Stimulated activated CD8-positive, alpha-beta memory T cell treated with anti-CD3 and anti-CD28 coated beads, Interleukin-12 subunit alpha, Interleukin-12 subunit beta, amount 100 ng/mL, for 24 hours (primary cell): Measurements from ENCODE around the gene ERC1.
"Not testable (repeated sequence)": the region's sequence is repeated elsewhere in the genome, so short reads cannot be mapped to it uniquely, and the experiment has no call there.

Experiments used
- DNase-seq: peaks from one replicate; pipeline ENCODE4 v3.0.0-alpha.2; 2020; ENCODE audit errors: extremely low read depth

Gene ERC1

GRCh38 chr12:981961-982360, 9.1 kb upstream of the ERC1 start:
- no peak for DNase-seq

- no peak for DNase-seq
These were observed 2.4 kb upstream of the ERC1 start for GRCh38 chr12:988646-989045.

GRCh38 chr12:989051-989450, 2.0 kb upstream of the ERC1 start:
- no peak for DNase-seq

- DNase-seq = peak; percentile 7
These were observed 1.0 kb upstream of the ERC1 start for GRCh38 chr12:989751-990660.

- no peak for DNase-seq
These were observed 619 bp downstream of the ERC1 start for GRCh38 chr12:991350-992333.

GRCh38 chr12:992647-993046, 1.6 kb downstream of the ERC1 start:
- DNase-seq = no peak

GRCh38 chr12:996881-997280, 5.9 kb downstream of the ERC1 start:
- DNase-seq = no peak

GRCh38 chr12:997505-997904, 6.5 kb downstream of the ERC1 start:
- DNase-seq = no peak

GRCh38 chr12:998020-998874, 7.2 kb downstream of the ERC1 start:
- no peak for DNase-seq

- not testable (repeated sequence) for DNase-seq
These were observed 8.7 kb downstream of the ERC1 start for GRCh38 chr12:999736-1000135.

GRCh38 chr12:1001507-1001906, 10.5 kb downstream of the ERC1 start:
- no peak for DNase-seq

GRCh38 chr12:1003600-1004271, 12.7 kb downstream of the ERC1 start:
- DNase-seq = no peak

- DNase-seq = no peak
These were observed 15.2 kb downstream of the ERC1 start for GRCh38 chr12:1006255-1006654.

- no peak for DNase-seq
These were observed 16.3 kb downstream of the ERC1 start for GRCh38 chr12:1007276-1007675.

GRCh38 chr12:1007994-1008393, 17.0 kb downstream of the ERC1 start:
- no peak for DNase-seq

GRCh38 chr12:1011091-1011490, 20.1 kb downstream of the ERC1 start:
- no peak for DNase-seq

GRCh38 chr12:1013618-1014489, 22.8 kb downstream of the ERC1 start:
- DNase-seq = no peak

- DNase-seq = no peak
These were observed 28.3 kb downstream of the ERC1 start for GRCh38 chr12:1019283-1019682.

GRCh38 chr12:1020389-1020788, 29.4 kb downstream of the ERC1 start:
- no peak for DNase-seq
